A673 (cell line): ENCODE results near the gene ABHD1.

ENCODE experiments used
- EZH2 ChIP-seq: fragments of 200-600 bp; sonication (generic); IDR thresholded peaks from 2 replicates; pipeline ENCODE4 v1.6.1; 2017; ENCODE audit warnings: borderline replicate concordance, low read depth, mild to moderate bottlenecking, mixed read lengths, antibody characterized with exemption, low read length; ENCODE audit not compliant: poor library complexity, severe bottlenecking
- TF ChIP-seq, protein P1 (sequence below): fragments of 300-800, 200-600 bp; sonication (generic); conservative IDR thresholded peaks from 2 replicates; pipeline ENCODE4 v1.5.1; 2017; ENCODE audit warnings: low read depth, mild to moderate bottlenecking, antibody characterized with exemption, low read length, moderate library complexity, mixed read lengths

DNA sequence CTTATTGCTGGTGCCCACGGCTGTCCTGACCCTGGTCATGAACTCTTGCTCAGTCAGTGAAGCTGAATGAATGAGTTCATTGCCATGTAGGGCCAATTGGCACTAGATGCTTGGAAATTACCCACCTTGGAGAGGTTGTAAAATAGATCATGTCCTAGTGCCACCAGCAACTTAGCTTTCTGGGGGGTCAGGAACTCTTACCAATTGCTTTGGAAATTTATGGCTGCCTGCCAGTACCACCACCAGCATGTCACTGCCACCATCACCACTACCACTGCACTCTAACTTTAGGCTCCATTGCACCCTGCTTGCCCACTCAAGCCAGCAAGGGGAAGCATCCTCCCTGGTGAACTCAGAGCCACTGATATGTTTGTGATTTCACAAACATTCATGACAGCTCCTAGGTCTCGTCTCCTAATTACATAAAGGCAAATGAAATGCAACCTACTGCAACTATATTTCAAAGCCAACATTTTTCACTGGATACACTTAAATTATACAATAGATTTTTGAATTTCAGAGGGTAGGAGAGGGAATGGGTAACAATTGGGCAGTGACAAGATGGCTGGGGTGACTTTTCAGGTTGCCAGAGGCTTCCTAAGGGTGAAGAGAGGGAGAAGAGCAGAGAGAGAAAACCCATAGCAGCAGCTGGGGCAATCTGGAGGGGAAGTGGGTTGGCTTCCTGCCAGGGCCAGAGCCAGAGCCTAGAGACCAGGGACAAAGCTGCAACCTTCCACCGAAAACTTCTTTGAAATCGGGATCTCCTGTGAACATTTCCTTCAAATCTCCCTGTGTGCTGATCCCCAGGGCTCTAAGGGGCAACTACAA is 48.7 kb upstream of the ABHD1 start:
- TF ChIP-seq, protein P1, sequence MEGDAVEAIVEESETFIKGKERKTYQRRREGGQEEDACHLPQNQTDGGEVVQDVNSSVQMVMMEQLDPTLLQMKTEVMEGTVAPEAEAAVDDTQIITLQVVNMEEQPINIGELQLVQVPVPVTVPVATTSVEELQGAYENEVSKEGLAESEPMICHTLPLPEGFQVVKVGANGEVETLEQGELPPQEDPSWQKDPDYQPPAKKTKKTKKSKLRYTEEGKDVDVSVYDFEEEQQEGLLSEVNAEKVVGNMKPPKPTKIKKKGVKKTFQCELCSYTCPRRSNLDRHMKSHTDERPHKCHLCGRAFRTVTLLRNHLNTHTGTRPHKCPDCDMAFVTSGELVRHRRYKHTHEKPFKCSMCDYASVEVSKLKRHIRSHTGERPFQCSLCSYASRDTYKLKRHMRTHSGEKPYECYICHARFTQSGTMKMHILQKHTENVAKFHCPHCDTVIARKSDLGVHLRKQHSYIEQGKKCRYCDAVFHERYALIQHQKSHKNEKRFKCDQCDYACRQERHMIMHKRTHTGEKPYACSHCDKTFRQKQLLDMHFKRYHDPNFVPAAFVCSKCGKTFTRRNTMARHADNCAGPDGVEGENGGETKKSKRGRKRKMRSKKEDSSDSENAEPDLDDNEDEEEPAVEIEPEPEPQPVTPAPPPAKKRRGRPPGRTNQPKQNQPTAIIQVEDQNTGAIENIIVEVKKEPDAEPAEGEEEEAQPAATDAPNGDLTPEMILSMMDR = no peak
- no peak for TF ChIP-seq EZH2
